Fibroblast of the aortic adventitia (primary cell): ENCODE results near the gene C20orf96. TPM values are rescaled to one million over a fixed set of nuclear protein-coding genes. Genes with fewer than 3 reads are reported as not detected.

ENCODE experiments used
- DNase-seq: peaks from one replicate; pipeline ENCODE4 v3.0.0-alpha.2; 2010; ENCODE audit warnings: low read depth
- H3K4me3 ChIP-seq: 2 replicates; pipeline ENCODE4 v1.5.1; 2011; ENCODE audit warnings: low read depth, mild to moderate bottlenecking, control low read depth, low read length, moderate library complexity
- total RNA-seq: library from RNA; depleted of rRNA; stranded (reverse); fragments of >200 nt; gene quantifications from 2 replicates; pipeline ENCODE4 v1.2.3, GENCODE V29; 2012; ENCODE audit warnings: low replicate concordance
- TF ChIP-seq, protein P1 (sequence below): IDR thresholded peaks from 2 replicates; pipeline ENCODE4 v1.5.1; 2011; ENCODE audit warnings: mild to moderate bottlenecking, low read length, control low read depth, inconsistent platforms; ENCODE audit not compliant: insufficient read depth

The C20orf96 gene
- total RNA-seq, 1 donor: 2.4 TPM

DNA sequence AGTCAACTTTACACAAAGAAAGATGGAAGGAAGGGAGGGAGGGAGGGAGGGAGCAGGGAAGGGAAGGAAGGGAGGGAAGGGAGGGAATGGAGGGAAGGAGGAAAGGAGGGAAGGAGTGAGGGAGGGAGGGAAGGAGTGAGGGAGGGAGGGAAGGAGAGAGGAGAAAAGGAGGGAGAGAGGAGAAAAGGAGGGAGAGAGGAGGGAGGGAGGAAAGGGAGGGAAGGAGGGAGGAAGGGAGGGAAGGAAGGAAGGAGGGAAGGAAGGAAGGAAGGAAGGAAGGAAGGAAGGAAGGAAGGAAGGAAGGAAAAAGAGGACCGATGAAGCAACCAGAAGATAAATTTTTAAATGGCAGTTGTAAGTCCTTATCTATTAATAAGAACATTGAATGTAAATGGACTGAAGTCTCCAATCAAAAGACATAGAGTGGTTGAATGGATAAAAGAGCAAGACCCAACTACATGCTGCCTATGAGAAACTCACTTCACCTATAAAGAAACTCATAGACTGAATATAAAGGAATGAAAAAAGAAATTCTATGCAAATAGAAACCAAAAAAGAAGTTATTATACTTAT is 69.2 kb downstream of the C20orf96 start:
- TF ChIP-seq, protein P1, sequence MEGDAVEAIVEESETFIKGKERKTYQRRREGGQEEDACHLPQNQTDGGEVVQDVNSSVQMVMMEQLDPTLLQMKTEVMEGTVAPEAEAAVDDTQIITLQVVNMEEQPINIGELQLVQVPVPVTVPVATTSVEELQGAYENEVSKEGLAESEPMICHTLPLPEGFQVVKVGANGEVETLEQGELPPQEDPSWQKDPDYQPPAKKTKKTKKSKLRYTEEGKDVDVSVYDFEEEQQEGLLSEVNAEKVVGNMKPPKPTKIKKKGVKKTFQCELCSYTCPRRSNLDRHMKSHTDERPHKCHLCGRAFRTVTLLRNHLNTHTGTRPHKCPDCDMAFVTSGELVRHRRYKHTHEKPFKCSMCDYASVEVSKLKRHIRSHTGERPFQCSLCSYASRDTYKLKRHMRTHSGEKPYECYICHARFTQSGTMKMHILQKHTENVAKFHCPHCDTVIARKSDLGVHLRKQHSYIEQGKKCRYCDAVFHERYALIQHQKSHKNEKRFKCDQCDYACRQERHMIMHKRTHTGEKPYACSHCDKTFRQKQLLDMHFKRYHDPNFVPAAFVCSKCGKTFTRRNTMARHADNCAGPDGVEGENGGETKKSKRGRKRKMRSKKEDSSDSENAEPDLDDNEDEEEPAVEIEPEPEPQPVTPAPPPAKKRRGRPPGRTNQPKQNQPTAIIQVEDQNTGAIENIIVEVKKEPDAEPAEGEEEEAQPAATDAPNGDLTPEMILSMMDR: no peak
- DNase-seq: no peak
- H3K4me3 ChIP-seq: no peak overlapping the region

Other genes with a start within 250 kb of the C20orf96 start
- not detected in 2 replicates for gene DEFB125, start 203.1 kb downstream of the C20orf96 start, total RNA-seq
- not detected in 2 replicates for gene DEFB126, start 148.2 kb downstream of the C20orf96 start, total RNA-seq
- not detected in 2 replicates for gene DEFB127, start 133.3 kb downstream of the C20orf96 start, total RNA-seq
- not detected in 2 replicates for gene DEFB128, start 101.0 kb downstream of the C20orf96 start, total RNA-seq
- not detected in 2 replicates for gene DEFB129, start 63.5 kb downstream of the C20orf96 start, total RNA-seq
- not detected in 2 replicates for gene DEFB132, start 33.0 kb downstream of the C20orf96 start, total RNA-seq
- 11.6 and 16.2 TPM in 2 replicates for gene ZCCHC3, start 6.8 kb upstream of the C20orf96 start, total RNA-seq
- gene SOX12, start 34.8 kb upstream of the C20orf96 start, total RNA-seq: 7.7 and 15.9 TPM in 2 replicates
- gene NRSN2, start 56.4 kb upstream of the C20orf96 start, total RNA-seq: 34.2 and 50.9 TPM in 2 replicates
- 71.0 and 72.8 TPM in 2 replicates for gene TRIB3, start 90.0 kb upstream of the C20orf96 start, total RNA-seq
- 60.7 and 75.3 TPM in 2 replicates for gene RBCK1, start 117.5 kb upstream of the C20orf96 start, total RNA-seq
- 27.1 and 34.4 TPM in 2 replicates for gene TBC1D20, start 171.8 kb upstream of the C20orf96 start, total RNA-seq